DND-41 (cell line): ENCODE measurements around the gene NINJ1.

Experiments used
- ATAC-seq: fragments of 200-7000 bp; cut with Tn5 transposase; 3 replicates; pipeline ENCODE4 v1.9.1; 2021; ENCODE audit warnings: low read depth; ENCODE audit not compliant: insufficient read depth
- DNase-seq: peaks from one replicate; pipeline ENCODE4 v3.0.0-alpha.2; 2020
- H2AFZ ChIP-seq: 2 replicates; pipeline ENCODE4 v1.6.0; 2012; ENCODE audit warnings: low read depth, low read length
- H3K27ac ChIP-seq: 2 replicates; pipeline ENCODE4 v1.5.1; 2012; ENCODE audit warnings: low read length, inconsistent platforms
- H3K27me3 ChIP-seq: fragments of 200-600 bp; sonication (generic); 2 replicates; pipeline ENCODE4 v1.6.0; 2012; ENCODE audit warnings: low read length, mild to moderate bottlenecking, inconsistent platforms; ENCODE audit not compliant: insufficient read depth, poor library complexity
- H3K36me3 ChIP-seq: 2 replicates; pipeline ENCODE4 v1.5.1; 2012; ENCODE audit warnings: low read length, inconsistent platforms; ENCODE audit not compliant: insufficient read depth
- H3K4me1 ChIP-seq: 2 replicates; pipeline ENCODE4 v1.5.1; 2012; ENCODE audit warnings: mild to moderate bottlenecking, low read length; ENCODE audit not compliant: insufficient read depth
- H3K4me2 ChIP-seq: 2 replicates; pipeline ENCODE4 v1.6.0; 2012; ENCODE audit warnings: mild to moderate bottlenecking, moderate library complexity, low read length, inconsistent platforms; ENCODE audit not compliant: insufficient read depth
- H3K4me3 ChIP-seq, 2 experiments: fragments of 200-600 bp in 1 of 2; shearing (Covaris generic) in 1 of 2; 2 replicates each; pipeline ENCODE4 v1.5.1; 2012 to 2016; ENCODE audit warnings: inconsistent platforms in 2 of 2, low read length in 2 of 2, mild to moderate bottlenecking in 2 of 2, low read depth in 1 of 2, moderate library complexity in 1 of 2
- H3K79me2 ChIP-seq: 2 replicates; pipeline ENCODE4 v1.6.0; 2012; ENCODE audit warnings: low read length, inconsistent platforms; ENCODE audit not compliant: insufficient read depth
- H3K9ac ChIP-seq: 2 replicates; pipeline ENCODE4 v1.6.0; 2012; ENCODE audit warnings: low read depth, mild to moderate bottlenecking, inconsistent platforms, low read length, moderate library complexity
- H3K9me3 ChIP-seq: 2 replicates; pipeline ENCODE4 v1.5.1; 2012; ENCODE audit warnings: low read length, moderate library complexity, mild to moderate bottlenecking, inconsistent platforms; ENCODE audit not compliant: insufficient read depth, severe bottlenecking
- H4K20me1 ChIP-seq: 2 replicates; pipeline ENCODE4 v1.6.0; 2012; ENCODE audit warnings: low read length; ENCODE audit not compliant: insufficient read depth
- CTCF ChIP-seq: IDR thresholded peaks from 2 replicates; pipeline ENCODE4 v1.5.1; 2012; ENCODE audit warnings: borderline replicate concordance, low read length, moderate library complexity, mild to moderate bottlenecking; ENCODE audit not compliant: poor library complexity, severe bottlenecking; ENCODE audit errors: extremely low read depth
- EZH2 ChIP-seq: IDR thresholded peaks from 3 replicates; pipeline ENCODE4 v1.6.1; 2012; ENCODE audit warnings: borderline replicate concordance, low read depth, mild to moderate bottlenecking, moderate library complexity, low read length, inconsistent platforms; ENCODE audit not compliant: severe bottlenecking

The NINJ1 gene

GRCh38 chr9:93136011-93136440 is 2.0 kb upstream of the NINJ1 start:
- no peak overlapping the region for H3K4me2 ChIP-seq
- H3K9me3 ChIP-seq, result no peaks in the 10 kb centered on the region
- peaks cover 16% of the 10 kb centered on the region for H4K20me1 ChIP-seq
- H3K4me1 ChIP-seq, result peaks cover 30% of the 10 kb centered on the region
- H3K9ac ChIP-seq, result no peak overlapping the region
- H3K27ac ChIP-seq, result no peak overlapping the region
- no peaks in the 10 kb centered on the region for H3K36me3 ChIP-seq
- no peaks in the 10 kb centered on the region for H3K27me3 ChIP-seq
- TF ChIP-seq CTCF (no peak), EZH2 (no peak)
- DNase-seq (no peak), ATAC-seq (no peak)
- H3K4me3 ChIP-seq, result no peak overlapping the region
- no peak overlapping the region for H2AFZ ChIP-seq
- H3K79me2 ChIP-seq, result peaks cover 10% of the 10 kb centered on the region; the same call in 1 of the 2 replicates

- H3K27me3 ChIP-seq, result no peaks in the 10 kb centered on the region
- DNase-seq (no peak), ATAC-seq (no peak; the same call in 2 of the 3 replicates)
- peak overlapping the region; percentile 76 for H3K9ac ChIP-seq
- H3K79me2 ChIP-seq, result peaks cover 10% of the 10 kb centered on the region; the same call in 1 of the 2 replicates
- peaks cover 30% of the 10 kb centered on the region for H3K4me1 ChIP-seq
- H3K9me3 ChIP-seq, result no peaks in the 10 kb centered on the region
- H3K4me3 ChIP-seq, result peak overlapping the region; percentile 6 to 89; a peak in 3 of 4 replicates
- H4K20me1 ChIP-seq, result peaks cover 16% of the 10 kb centered on the region
- H3K27ac ChIP-seq, result peak overlapping the region; percentile 74
- H3K36me3 ChIP-seq, result no peaks in the 10 kb centered on the region
- peak overlapping the region; percentile 75 for H2AFZ ChIP-seq
- no peak for TF ChIP-seq EZH2
- TF ChIP-seq CTCF, result no peak
- H3K4me2 ChIP-seq, result peak overlapping the region; percentile 78
These were observed 841 bp upstream of the NINJ1 start for GRCh38 chr9:93134740-93135444.

DNA sequence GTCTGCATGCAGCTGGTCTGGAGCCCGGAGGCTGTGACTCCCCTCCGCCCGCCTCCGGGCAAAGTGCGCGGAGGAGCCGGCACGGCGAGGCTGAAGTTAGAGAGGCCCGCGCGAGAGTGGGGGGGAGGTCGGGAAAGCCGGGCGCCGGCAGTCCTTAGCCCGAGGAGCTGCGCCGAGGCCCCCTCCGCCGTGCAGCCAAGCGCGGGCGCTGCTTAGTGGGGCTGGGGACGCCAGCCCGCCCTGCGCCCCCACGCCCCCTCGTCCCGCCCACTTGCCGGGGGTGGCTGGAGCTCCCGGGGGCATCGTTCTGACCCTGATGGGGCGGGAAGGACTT is 403 bp downstream of the NINJ1 start:
- peak overlapping the region; percentile 94 for H2AFZ ChIP-seq

More for the DNA sequence above, 403 bp downstream of the NINJ1 start:
- TF ChIP-seq CTCF (no peak), EZH2 (no peak)
- peak overlapping the region; percentile 78 for H3K4me2 ChIP-seq
- no peaks in the 10 kb centered on the region for H3K27me3 ChIP-seq
- H3K9me3 ChIP-seq, result no peaks in the 10 kb centered on the region
- peaks cover 10% of the 10 kb centered on the region; the same call in 1 of the 2 replicates for H3K79me2 ChIP-seq
- H3K36me3 ChIP-seq, result no peaks in the 10 kb centered on the region
- peaks cover 30% of the 10 kb centered on the region for H3K4me1 ChIP-seq
- peak overlapping the region; percentile 62 for H3K27ac ChIP-seq
- H3K4me3 ChIP-seq, result peak overlapping the region; percentile 58 to 89
- peak overlapping the region; percentile 76 for H3K9ac ChIP-seq
- ATAC-seq, result peak; percentile 50
- peak; percentile 41 for DNase-seq
- peaks cover 22% of the 10 kb centered on the region for H4K20me1 ChIP-seq
